HepG2 (cell line): ENCODE results near the gene C10orf90. TPM values are rescaled to one million over a fixed set of nuclear protein-coding genes. Genes with fewer than 3 reads are reported as not detected.

Experiments used
- ATAC-seq: fragments of 200-7000 bp; cut with Tn5 transposase; 3 replicates; pipeline ENCODE4 v1.9.1; 2020; ENCODE audit warnings: mild to moderate bottlenecking, moderate library complexity
- BruUV-seq: library from RNA; stranded (reverse); fragments of 400-500 nt; replicated peaks from 2 replicates; lab custom pipeline; 2021; lab: Mats Ljungman, UMichigan
- CTCF ChIA-PET: fragments of 300-600 bp; formaldehyde crosslinking; extraction: SDS; loops from one replicate; lab custom pipeline; 2021; ENCODE audit warnings: low total read pairs, inconsistent platforms, low intra/inter-chr PET ratio; lab: Yijun Ruan, JAX
- POLR2A ChIA-PET: fragments of 350-600 bp; sonication (Branson Sonifier 250); formaldehyde crosslinking; loops from one replicate; lab custom pipeline; 2020; ENCODE audit warnings: antibody characterized with exemption, inconsistent platforms; lab: Yijun Ruan, JAX
- DNase-seq: peaks from one replicate; pipeline ENCODE4 v3.0.0-alpha.2; 2015; ENCODE audit warnings: low spot score
- FAIRE-seq: peaks from 3 replicates; lab custom pipeline; 2011; peaks lifted over from hg19 to GRCh38; lab: Jason Lieb, UNC
- H2AFZ ChIP-seq: one replicate; pipeline ENCODE4 v1.6.1; 2011; ENCODE audit warnings: low read length, inconsistent platforms
- H3K27ac ChIP-seq: fragments of 300-600 bp; 3 replicates; pipeline ENCODE4 v1.8.0; 2011; ENCODE audit warnings: mixed run types, mild to moderate bottlenecking, mixed read lengths, low read length, inconsistent platforms; ENCODE audit not compliant: insufficient read depth; ENCODE audit errors: extremely low read length
- H3K27me3 ChIP-seq, 2 experiments: fragments of 200-600 bp in 1 of 2; 2 replicates in 1 of 2; 3 replicates in 1 of 2; pipeline versions ENCODE4 v1.6.0 to v1.8.0; 2011; ENCODE audit warnings: low read length in 2 of 2, mild to moderate bottlenecking in 2 of 2, moderate library complexity in 2 of 2, inconsistent platforms in 1 of 2; ENCODE audit not compliant: insufficient read depth in 2 of 2, control insufficient read depth in 1 of 2
- H3K36me3 ChIP-seq, 2 experiments: fragments of 200-600 bp in 1 of 2; replicated peaks in 1 of 2; 2 replicates in 1 of 2; 3 replicates in 1 of 2; pipeline versions ENCODE4 v1.5.1 to v1.8.0; 2011; ENCODE audit warnings: low read length in 2 of 2, inconsistent platforms in 1 of 2; ENCODE audit not compliant: insufficient read depth in 2 of 2, control insufficient read depth in 1 of 2
- H3K4me1 ChIP-seq: 2 replicates; pipeline ENCODE4 v1.5.1; 2012; ENCODE audit warnings: low read length, inconsistent platforms; ENCODE audit not compliant: insufficient read depth
- H3K4me2 ChIP-seq: 2 replicates; pipeline ENCODE4 v1.6.0; 2011; ENCODE audit warnings: low read depth, low read length, inconsistent platforms
- H3K4me3 ChIP-seq, 3 experiments: fragments of 200-600 bp in 1 of 3; sonication (generic), shearing (Covaris generic) in 1 of 3; replicated peaks in 1 of 3; 2 replicates each; pipeline ENCODE4 v1.5.1; 2011 to 2016; ENCODE audit warnings: low read length in 3 of 3, inconsistent platforms in 2 of 3, low read depth in 2 of 3, mild to moderate bottlenecking in 2 of 3, control low read depth in 1 of 3, mixed read lengths in 1 of 3; ENCODE audit not compliant: insufficient read depth in 1 of 3
- H3K79me2 ChIP-seq: one replicate; pipeline ENCODE4 v1.6.1; 2011; ENCODE audit warnings: low read length, inconsistent platforms; ENCODE audit not compliant: insufficient read depth
- H3K9ac ChIP-seq: 2 replicates; pipeline ENCODE4 v1.6.0; 2011; ENCODE audit warnings: mild to moderate bottlenecking, low read depth, low read length, inconsistent platforms; ENCODE audit not compliant: insufficient read depth
- H3K9me3 ChIP-seq: 2 replicates; pipeline ENCODE4 v1.5.1; 2012; ENCODE audit warnings: mild to moderate bottlenecking, low read length
- H4K20me1 ChIP-seq: 2 replicates; pipeline ENCODE4 v1.6.0; 2011; ENCODE audit warnings: inconsistent platforms, mild to moderate bottlenecking, low read length, moderate library complexity; ENCODE audit not compliant: insufficient read depth
- BRD4 ChIP-seq: sonication (generic); formaldehyde crosslinking; IDR thresholded peaks from 2 replicates; pipeline ENCODE4 v1.4.0; 2020; ENCODE audit warnings: missing genetic modification reagents
- MAFK ChIP-seq, 2 experiments: IDR thresholded peaks in 1 of 2; conservative IDR thresholded peaks in 1 of 2; 2 replicates each; pipeline ENCODE4 v1.6.1; 2011; ENCODE audit warnings: improper control_type of control experiment in 2 of 2, low read length in 2 of 2
- PRPF4 ChIP-seq: fragments of 200-400 bp; formaldehyde crosslinking; IDR thresholded peaks from 2 replicates; pipeline ENCODE4 v1.6.1; 2016; ENCODE audit warnings: low read length, low read depth; ENCODE audit not compliant: poor library complexity, severe bottlenecking
- ZNF274 ChIP-seq: sonication (generic); formaldehyde crosslinking; IDR thresholded peaks from 2 replicates; pipeline ENCODE4 v1.5.1; 2020; ENCODE audit warnings: mild to moderate bottlenecking, missing genetic modification reagents
- ZNF782 ChIP-seq: sonication (generic); formaldehyde crosslinking; IDR thresholded peaks from 2 replicates; pipeline ENCODE4 v1.4.0; 2020; ENCODE audit warnings: missing genetic modification reagents, mild to moderate bottlenecking, borderline replicate concordance
- WGBS: methylation state at CpG from one replicate; pipeline ENCODE4 v1.1.6; 2017; ENCODE audit warnings: low lambda C conversion rate; 5-methylcytosine and 5-hydroxymethylcytosine counted together
- in situ Hi-C: cut with HindIII; loops from 2 replicates; pipeline ENCODE4 v1.10.0; 2017; ENCODE audit warnings: low pct_unique_long_range_greater_than_20kb; ENCODE audit not compliant: extremely low pct_ligation_motif_present
- intact Hi-C: fragments of 100-400 bp; cut with micrococcal nuclease; formaldehyde crosslinking; loops from one replicate; pipeline ENCODE4 v1.10.0; 2022; ENCODE audit not compliant: unreplicated experiment
- polyA plus RNA-seq, 8 experiments: library from polyadenylated mRNA; depleted of rRNA in 3 of 8; stranded (reverse) in 7 of 8; unstranded in 1 of 8; fragments of >200 nt; fragmentation: Illumina TruSeq in 4 of 8; extraction: Trizol in 4 of 8; gene quantifications; 2 replicates each; pipeline versions ENCODE4 v1.2.1 to v1.2.3, GENCODE V29; 2011 to 2016; ENCODE audit warnings: low read depth in 4 of 8, missing spikeins in 1 of 8, mixed read lengths in 1 of 8; ENCODE audit not compliant: insufficient read depth in 1 of 8
- total RNA-seq, 5 experiments: library from RNA; depleted of rRNA; stranded (reverse); fragments of >200 nt; fragmentation: Illumina TruSeq; extraction: Trizol; gene quantifications; 2 replicates each; pipeline ENCODE4 v1.2.3, GENCODE V29; 2016; ENCODE audit warnings: low read depth in 1 of 5

Gene C10orf90
- total and polyA plus RNA-seq, 2 of the 13 experiments (the other 11 are each of a cell fraction or from before 2014, with no cell fraction given): not detected

DNA sequence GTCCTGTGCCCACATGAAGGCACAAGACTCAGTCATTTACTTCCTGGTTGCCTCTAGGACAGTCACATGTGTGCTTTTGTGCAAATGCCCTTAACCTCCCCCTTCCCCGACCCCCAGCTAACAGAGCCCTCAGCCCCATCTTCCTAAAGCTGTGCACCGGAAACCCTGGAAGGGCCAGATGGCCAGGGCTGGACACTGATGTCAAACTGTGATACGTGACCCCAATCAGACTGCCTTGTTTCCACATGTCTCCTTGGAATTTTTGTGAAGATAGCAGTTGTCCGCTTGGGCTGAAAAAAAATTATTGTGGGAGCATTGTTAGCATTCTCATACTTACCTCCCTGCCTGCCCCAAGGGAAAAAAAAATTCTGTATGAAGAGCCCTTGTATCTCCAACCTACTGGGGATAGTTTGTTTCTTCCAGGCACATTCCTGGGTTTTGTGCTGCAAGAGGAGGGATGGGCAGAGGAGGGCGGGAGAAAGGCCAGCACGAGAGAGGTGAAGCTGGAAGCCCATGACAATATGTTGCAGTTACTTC lies 265.2 kb downstream of the C10orf90 start (continued):
- no peak for TF ChIP-seq ZNF782 (CRISPR knock-in tag)
- no peak for TF ChIP-seq MAFK (conservative IDR thresholded peaks at IDR 0.05 in 1 of 2, IDR thresholded peaks at IDR 0.05 in 1 of 2; ENCODE audit: low read length in 2 of 2)

DNA sequence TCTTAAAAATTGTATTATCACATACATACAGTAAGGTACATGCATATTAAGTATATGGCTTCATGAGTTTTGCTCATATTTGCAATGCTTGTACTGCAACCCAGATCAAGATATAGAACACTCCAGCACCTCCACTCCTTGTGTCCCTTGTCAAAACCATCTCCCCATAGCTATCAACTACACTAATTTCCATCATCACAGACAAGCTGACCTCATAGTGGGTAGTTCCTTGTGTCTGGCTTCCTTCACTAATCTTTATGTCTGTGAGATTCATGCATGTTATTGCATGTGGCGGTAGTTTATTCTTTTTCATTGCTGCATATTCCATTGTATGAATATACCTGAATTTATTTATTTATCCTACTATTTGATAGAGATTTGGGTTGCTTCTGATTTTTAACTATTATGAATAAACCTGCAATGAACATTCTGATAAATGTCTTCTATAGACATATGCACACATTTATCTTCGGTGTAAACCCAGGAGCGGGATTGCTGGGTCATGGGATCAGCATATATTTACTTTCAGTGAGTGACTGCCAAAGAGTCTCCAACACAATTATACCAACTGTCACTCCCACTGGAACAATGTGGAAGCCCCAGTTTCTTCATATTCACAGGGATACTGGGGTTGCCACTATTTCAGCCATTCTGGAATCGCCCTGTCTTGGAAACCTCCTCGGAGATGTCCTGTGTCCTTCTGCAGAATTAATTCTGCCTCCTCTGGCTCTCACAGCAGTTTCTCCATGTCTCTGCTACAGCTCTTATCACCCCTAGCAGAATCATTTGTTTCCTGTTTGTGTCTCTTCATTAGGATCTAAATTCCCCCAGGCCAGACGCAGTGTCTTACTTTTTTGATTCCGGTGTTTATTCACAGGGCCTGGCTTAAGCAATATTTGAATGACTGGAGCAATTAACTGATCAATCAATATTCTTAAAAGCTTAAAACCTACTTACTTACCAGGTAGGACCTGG lies 267.5 kb downstream of the C10orf90 start:
- no TSS peak for BruUV-seq
- H4K20me1 ChIP-seq: no peaks in the 10 kb centered on the region
- H3K9me3 ChIP-seq: no peaks in the 10 kb centered on the region
- ATAC-seq (no peak), DNase-seq (no peak), FAIRE-seq (no peak)
- no peak overlapping the region for H2AFZ ChIP-seq
- ChIA-PET CTCF (no interaction called here), POLR2A (no interaction called here)
- H3K4me3 ChIP-seq: no peak overlapping the region
- intact Hi-C loops: no loop called here
- in situ Hi-C loops: no loop called here
- H3K4me2 ChIP-seq: no peak overlapping the region
- no peak for TF ChIP-seq ZNF274 (CRISPR knock-in tag)
- TF ChIP-seq BRD4 (CRISPR knock-in tag): no peak
- no peak for TF ChIP-seq PRPF4
- peaks cover 2 to 4% of the 10 kb centered on the region in 2 experiments; a peak in 3 of 5 replicates for H3K27me3 ChIP-seq
- H3K79me2 ChIP-seq: no peaks in the 10 kb centered on the region
- H3K36me3 ChIP-seq: no peaks in the 10 kb centered on the region
- H3K9ac ChIP-seq: no peak overlapping the region
- H3K4me1 ChIP-seq: no peaks in the 10 kb centered on the region
- H3K27ac ChIP-seq: no peak overlapping the region
- 40% methylated on average over 7 of the region's 7 CpGs for WGBS
